ENCODE measurements around the gene TMEM54.

The TMEM54 gene

DNA sequence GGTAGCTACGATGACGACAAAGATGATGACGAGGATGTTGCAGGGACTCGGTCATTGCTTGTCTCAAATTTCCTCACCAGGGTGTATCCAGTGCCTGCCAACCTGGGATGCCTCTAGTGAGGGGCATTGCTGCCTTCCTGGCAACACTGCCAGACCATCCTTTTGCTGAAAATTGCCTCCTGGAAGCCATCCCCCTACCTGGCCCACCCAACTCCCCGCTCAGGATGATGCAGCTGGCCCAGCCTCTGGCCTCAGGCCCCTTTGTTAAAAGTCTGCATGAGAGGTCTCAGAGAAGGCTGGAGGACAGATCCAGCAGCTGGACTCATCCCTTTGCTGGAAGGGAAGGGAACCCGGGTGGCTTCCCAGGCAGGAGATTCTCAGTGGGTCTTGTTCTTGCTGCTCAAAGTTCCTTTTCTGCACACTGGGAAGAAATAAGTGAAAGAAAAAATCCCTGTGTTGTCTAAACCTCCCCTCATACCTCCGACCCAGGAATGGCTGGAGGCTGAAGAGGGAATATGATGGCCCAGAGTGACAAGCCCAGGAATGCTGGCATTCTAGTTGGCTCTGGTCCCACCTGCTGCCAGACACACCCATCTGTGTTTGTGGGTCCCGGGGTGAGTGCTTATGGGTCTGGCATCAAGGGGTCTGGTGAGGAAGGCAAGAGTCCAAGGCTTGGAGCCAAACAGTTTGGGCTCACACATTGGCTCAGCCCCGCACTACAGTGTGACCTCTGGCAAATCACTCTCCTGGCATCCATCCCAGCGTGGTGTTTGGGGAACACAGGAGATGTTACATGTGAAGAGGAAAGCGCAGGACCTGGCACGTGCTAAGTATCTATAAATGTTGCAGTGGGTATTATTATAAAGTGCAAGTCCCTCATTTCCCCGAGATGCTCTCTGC, 23.7 kb downstream of the TMEM54 start:
- DNase-seq = no peak

DNA sequence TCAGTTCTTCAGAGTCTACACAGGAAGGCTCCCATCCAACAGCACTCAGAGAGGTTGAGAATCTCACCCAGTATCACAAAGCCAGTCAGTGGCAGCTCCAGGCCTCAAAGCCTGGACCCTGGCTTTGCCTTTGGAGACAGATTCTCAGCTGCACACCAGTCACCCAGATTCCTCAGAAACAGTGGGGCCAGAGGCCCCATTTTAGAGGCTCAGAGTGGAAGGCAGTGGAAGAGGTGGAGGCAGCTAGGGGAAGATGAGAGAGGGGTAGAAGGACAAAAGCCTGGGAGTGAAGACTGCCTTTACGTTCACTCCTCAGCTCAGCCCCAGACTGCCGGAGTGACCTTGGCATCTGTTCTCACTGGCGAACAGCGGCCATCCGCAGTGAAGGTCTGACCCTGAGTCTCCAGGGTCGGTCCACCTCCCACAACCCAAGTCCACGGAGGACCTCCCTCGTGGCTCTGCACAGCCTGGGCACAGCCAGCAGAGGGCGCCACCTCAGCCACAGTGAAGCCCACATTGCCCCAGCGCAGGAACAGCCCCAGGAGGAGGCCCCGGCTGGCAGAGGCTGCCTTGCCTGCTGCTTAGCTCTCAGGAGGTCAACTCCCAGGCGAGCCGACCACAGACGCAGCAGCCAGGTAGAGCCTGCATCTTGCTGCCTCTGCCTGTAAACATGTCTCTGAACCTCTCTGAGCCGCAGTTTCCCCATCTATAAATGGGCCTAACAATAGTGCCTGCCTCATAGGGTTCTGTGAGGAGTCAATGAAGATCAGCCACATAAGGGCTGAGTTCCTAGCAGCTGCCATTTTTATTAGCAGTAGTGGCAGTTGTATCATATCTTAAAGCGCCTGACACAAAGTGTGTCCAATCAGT, 24.6 kb downstream of the TMEM54 start:
- no peak for DNase-seq

DNA sequence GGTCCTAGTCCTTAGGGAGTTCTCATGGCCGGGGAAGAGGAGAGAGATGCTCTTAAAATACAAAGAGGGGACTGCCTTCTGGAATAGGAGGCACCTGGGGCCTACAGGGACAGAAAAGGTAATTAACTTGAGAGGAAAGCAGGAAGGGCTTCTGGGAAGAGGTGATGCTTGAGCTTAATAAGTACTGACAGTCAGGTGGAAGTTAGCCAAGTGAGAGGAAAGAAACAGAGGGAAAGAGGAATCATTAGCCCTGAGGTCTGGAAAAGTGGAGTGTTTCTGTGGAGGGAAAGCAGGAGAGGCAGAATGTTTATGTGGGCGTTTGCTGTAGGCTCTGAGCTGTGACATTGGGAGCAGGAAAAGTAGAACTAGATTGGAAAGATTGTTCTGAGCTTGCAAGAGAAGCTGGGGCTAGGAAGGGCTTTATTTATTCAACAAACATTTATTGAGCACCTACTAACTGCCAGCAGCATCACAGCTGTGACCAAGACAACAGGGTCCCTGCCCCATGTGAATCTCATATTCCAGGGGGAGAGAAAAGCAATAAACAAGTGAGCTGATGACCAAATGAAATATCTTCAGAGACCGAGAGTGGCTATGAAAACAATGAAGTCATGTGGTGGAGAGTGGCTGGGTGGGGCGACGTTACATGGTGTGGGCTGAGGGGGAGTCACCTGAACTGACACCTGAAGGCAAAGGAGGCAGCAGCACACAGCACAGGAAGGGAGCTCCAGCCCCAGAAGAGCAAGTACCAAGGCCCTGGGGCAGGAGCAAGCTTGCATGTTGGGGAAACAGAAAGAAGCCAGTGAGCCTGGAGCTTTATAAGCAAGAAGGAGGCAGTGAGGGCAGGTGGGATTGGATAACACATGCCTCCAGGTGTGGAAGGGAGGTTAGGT, 26.1 kb downstream of the TMEM54 start:
- DNase-seq = no peak

DNA sequence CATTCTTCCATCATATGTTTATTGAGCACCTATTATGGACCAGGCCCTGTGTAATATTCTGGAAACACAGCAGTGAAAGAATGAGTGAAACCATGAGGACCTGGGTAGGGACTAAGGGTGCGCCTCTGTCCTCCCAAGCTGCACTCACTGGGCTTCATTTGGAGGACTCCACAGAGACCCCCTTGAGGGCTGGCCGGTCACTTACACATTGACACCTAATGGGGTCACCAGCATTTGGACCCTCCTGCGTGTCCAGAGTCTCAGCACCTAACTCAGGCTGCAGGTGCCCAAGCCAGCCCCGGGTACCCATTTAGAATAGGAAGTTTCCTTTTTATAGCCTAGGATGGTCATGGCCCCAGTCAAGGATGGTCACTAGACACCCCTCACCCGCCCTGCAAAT, 27.7 kb downstream of the TMEM54 start:
- DNase-seq = no peak

DNA sequence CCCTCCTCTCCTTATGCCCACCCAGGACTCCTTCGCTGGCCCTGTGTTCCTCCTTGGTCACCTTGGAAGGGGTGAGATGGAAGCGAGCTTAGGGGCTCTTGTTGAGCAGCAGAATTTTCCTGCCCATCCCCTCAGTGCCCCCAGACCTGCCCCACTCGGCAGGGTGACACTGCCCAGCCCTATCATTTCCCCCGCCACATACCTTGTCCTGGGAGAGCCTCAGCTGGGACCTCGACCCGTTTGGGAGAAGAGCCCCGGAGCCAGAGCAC, 29.1 kb downstream of the TMEM54 start:
- DNase-seq = no peak

DNA sequence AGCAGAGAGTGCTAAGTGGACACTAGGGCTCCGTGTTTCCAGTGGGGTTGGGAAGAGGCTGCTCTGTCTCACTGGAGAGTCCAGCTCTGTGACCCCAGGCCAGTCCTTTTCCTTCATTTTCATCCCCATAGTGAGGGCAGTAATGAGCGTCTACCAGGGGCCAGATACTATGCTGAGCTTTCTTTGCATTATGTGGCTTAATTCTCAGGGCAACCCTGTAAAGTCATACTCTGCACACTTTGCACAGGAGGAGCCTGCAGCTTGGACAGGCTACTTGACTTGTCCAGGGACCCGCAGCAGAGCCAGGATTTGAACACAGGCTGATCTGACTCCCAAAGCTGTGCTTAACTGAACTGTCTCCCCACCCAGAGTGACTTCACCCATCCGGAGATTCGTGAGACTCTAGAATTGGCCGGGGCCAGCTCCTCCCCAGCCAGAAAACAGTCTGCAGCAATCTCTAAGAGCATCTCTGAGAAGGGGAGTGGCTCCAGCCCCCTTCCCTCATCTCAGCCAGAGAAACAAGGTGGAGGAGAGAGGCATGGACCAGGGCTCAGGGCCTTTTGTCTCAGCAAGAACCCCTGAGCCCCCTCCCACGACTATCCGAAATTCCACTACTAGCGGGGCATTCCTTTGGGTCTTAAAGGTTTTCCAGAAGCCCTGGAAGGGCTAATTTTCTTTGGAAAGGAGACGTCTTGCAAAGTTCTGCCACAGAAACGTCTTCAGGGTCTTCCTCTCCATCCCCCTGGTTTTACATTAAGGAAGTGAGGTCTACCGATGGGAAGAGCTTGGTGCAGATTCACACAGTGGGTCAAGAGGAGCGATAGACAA, 29.6 kb downstream of the TMEM54 start:
- no peak for DNase-seq

DNA sequence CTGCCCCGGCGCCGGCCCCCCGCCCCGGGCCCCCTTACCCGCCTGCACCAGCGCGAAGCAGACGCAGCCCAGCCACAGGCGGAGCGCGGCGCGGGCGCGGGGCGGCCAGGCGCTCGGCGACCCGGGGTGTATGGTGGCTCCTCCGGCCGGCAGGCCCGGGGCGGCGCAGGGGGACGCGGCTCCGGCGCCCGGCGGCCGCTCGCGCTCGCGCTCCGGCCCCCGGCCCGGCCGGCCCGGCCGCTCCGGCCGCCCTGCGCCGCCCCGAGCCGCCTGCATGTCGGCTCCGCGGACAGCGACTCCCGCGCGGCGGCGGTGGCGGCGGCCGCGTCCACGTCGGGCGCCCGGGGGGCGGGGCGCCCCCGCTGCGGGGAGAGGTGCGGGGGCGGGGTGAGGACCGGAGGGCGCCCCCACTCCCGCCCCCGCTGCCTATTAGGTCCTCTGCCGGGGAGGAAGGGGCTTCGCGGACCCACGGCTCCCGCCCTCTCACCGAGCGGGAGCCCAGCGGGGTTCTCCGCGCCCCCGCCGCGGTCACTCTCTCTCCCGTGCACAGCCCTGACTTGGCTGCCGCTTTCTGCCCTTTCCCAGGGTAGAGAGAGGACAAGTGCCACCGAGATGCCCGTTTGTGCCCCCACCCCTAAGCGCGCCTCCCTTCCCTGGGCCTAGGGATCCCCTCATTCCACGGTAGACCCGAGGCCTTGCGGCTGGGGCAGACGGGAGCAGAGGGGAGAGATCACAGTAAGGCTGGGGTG, 30.4 kb downstream of the TMEM54 start, which contains the start of gene FNDC5:
Gene FNDC5 (minus strand): TSS at position 298 of the 749 bp plus-strand sequence.
- no peak for DNase-seq

DNA sequence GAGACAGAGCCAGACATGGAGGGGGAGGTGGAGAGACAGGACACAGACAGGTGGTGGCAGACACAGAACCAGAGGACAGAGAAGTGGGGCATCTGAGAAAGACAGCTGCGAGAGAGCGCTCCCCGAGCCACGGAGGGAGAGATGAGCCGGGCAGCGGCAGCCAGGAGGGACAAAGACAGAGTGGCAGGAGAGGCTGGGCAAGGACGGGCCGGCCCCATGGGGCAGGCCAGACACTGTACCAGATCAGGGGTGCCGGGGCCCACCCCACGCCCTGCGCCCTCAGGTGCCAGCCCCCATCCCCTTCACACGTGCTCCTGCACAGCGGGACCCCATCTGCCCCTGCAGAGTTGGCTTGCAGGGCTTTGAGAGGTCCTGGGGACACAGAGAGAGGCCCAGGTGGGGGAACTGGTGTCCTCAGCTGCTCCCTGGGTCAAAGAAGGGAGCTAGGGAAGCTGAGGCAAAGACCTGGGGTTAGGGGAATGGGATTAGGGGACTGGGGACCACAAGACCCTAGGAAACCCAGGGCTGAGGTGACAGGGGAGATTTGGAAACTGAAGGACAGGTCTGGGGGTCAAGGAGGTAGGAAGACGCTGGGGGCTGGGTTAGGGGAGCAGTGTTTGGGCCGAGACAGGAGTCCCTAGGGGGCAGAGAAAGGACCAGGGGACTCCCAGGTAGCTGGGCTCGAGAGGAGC, 31.1 kb downstream of the TMEM54 start:
- DNase-seq = no peak

DNA sequence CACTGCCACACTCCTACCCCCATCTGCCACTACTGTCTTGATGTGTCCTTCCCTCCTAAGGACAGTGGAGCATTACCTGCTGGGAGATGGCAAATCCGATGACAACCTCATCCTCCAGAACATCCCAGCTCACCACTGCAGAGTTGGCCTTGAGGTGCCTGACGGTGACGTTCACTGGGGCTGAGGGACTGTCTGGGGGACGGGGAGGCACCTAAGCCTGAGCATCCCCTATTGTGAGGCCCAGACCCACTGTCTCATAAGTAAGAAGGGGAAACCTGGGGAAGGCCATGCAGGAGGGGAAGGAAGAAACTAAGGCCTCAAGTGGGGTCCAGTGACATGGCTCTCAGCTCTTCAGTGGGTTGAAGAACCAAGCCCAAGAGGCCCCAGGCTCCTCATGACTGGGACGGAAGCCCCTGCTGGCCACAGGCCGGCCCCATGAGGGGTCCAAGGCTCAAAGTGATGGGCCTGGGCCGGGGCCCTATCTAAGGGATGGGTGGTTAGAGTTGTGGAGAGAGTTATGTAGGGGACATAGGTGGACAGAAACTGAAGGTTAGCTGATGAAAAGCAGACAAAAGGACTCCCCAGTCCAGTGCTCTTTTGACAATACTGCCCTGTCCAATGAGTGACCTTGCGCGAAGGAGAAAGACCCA, 32.3 kb downstream of the TMEM54 start:
- DNase-seq = no peak

DNA sequence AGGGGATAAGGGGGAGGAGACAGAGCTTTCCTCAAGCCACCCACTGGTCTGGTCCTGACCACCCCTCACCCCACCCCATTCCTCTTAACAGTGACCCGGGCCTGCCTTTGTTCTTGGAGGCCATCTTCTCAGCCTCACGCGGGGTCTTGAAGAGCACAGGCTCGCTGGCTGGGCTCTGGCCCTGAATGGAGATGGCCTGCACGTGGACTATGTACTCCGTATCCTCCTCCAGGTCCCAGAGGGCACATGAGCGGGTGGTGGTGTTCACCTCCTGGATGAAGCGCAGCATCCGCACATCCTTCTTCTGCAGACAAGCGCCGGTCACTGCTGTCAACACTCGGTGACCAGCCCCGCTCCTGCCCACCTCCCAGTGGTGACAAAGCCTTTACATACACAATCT, 33.1 kb downstream of the TMEM54 start:
- DNase-seq = no peak

DNA sequence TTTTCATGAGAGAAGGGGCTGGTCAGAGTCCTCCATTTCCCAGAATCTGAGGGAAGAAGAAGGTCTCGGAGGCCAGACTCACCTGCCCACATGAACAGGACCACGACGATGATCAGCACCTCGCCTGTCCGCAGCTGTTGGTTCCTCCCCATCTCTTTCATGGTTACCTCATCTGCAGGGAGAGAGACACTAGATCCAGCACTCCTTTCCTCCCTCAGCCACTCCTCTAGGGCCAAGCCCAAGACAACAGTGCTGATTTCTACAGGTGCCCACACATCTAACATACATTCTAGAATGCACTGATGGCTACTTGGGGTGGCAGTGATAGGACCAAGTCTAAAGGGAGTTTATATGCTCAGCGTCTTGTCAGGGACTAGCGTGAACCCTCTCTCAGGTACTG, 33.5 kb downstream of the TMEM54 start:
- DNase-seq = no peak

DNA sequence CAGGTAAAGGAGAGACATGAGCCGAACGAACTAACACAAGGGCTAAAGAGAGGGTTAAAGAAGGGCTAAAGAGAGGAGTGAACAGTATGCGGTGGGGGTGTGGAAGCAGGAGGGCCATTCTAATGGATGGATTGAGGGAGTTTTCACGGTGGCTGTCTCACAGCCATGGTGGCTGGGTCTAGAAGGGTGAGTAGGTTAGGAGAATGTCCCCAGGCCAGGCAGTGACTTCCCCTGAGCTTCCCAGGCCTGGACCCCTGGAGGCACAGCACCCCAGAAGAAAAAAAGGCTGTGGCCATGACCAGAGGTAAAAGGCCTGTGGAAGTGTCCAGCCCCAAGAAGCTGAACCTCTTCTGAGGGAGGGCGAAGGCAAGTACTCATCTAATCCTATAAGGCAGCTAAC, 34.0 kb downstream of the TMEM54 start:
- no peak for DNase-seq

DNA sequence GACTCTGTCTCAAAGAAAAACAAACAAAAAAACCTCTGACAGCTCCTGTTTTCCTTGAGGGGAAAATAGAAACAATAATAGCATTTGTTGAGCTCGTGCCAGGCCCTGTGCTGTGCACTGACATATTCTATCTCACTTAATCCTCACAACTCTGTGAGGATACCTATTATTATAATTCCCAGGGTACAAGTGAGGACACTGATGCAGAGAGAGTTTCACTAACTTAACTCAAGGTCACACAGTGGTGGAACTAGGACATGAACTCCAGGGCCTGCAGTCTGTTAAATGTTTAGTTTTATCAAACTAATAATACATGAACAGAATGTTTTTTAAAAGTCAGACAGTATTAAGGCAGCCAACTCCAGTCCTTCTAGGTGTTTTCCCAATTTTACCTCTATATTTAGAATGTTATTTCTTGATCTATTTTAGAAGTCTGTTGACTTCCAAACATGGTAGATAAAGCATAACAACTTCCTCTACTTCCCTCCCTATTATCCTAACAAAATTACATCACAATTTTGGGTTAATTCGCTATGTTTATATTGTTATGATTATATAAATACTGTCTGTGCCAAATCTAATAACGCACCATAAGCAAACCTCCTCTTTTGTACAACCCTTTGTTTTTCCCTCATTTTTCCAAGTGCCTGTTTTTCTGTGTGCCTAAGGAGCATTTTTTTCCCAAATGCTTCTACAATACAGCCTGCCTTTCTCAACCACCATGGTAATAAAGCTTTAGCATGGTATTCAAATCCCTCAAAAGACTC, 35.4 kb downstream of the TMEM54 start:
- DNase-seq = no peak

DNA sequence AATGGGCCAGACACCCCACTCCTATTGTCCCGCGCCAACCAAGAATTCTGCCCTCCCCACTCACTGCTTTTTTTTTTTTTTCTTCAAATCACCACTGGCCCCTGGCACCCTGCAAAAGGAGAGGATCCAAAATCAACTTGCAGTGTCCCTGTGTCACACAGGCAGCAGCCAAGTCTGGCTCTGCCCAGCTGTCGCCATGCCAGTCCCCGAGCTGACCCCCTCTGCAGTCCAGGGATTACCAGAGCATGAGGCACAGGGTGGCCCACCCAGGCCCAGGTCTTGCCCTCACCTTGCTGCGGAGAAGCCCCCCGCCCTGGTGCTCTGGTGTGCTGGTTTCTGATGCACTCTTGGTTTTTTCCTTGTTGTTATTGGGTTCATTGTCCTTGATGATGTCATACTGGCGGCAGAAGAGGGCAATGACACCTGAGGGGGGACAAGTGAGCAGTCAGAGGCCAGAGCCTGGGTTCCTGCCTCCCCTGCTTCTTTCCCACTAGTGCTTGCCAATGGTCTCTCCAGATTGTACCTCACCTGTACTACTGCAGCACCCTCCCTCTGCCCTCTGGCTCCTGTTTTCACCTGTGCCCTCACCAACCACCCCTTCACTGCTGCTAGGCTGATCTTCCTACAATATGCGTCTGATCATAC, 36.7 kb downstream of the TMEM54 start:
- no peak for DNase-seq

DNA sequence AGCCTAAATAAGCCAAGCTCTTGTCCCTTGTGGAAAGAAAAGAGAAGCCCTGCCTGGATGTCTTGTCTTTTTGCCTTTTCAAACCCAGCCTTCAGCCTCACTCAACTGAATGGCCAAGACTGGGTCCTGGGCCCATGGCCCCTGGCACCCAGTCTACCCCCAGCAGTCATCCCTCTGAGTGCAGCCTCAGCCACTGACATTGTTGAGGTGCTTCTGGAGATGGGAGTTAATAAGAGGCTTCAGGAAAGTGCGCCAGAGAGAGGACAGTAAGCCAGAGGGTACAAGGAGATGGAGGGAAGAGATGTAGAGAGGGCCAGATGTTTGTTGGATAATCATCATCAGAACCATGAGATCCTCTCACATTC, 37.3 kb downstream of the TMEM54 start:
- no peak for DNase-seq

DNA sequence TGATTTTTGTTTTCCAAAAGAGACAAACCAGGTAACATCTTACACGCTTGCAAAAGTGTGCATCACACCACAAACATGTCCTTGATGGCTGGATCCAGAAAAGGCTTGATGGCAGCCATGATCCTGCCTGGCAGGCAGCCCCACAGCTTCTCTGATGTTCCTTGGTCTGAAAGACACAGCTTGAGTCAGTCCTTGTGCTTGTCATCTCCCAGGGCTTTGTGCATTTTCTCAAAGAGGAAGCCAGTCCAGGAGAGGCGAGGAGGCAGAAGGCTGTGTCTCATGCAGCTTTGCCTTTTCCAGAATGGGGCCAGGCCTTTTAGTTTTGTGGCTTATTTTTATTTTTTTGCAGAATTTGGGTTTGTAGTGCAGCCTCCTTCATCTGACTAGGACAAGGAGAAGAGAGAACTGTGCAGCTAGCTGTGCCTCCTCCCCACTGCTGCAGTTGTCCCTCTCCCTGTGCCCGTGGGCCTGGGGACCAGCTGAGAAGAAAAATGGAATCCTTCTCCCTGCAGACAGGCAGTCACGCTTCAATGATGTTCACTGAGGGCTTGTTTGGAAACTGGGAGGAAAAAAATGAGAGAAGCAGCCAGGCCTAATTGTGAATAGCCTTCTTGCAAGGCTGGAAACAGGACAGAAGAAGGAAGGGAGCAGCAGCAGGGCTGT, 37.8 kb downstream of the TMEM54 start:
- DNase-seq = no peak

DNA sequence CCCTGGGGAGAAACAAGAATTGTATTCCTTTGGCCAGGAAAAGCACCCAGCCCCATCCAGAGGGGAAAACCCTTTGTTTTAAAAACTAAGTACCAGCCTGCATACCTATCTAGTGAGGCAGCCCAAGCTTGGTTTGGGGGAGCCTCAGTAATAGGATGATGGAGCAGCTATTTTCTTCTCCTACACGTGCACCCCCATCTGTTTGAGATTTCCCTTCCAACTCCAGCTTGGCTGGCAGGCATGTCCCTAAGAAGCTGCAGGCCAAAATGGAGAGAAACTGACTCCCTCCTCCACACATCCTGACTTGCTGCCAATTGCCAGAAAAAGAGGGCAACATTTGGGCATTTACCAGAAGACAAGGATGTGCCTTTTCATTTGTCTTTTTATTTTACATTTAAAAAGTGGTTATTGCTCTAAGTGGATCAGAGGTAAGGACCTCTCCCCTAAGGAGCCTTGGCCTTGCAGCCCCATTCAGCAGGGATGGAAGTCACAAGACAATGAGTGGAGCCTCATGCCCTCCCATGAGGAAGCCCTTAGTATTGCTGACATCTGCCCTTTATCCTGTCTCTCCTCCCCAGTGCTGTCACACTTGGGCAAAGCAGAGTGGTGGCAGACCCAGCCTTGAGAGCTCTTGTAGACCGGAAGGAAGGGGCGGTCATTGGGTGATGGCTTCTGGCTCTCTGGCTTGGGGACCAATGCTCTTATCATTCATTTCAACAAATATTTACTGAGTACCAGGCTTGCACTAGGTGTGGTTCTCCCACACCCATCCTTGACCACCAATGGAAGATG, 39.1 kb downstream of the TMEM54 start:
- DNase-seq = peak; percentile 74

DNA sequence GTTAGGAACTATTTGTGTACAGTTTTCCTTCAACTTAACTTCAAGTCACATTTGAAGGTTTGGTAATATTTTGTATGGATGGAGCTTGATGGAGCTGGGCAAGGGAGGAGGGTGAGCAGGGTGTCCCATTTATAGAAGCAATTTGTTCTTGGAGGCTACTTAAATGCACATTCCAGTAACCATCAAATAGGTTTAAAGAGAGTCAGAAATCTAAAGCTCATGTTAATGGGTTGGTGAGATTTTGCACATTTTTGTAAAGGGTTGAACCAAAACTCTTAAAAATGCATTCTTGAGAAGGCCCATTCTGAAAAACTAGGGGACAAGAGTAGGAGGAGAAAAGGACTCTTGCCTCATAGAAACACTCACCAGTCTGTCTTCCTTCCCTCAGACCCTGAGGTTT, 40.6 kb downstream of the TMEM54 start:
- DNase-seq = no peak

Measured in NCI-H226 (cell line).